GM19193 (cell line): ENCODE data around the gene LRTM2.

Experiments used
- POLR2A ChIP-seq: IDR thresholded peaks from 4 replicates; pipeline ENCODE4 v1.6.1; 2011; ENCODE audit not compliant: insufficient read depth, insufficient read length; ENCODE audit errors: extremely low read depth

Gene LRTM2

DNA sequence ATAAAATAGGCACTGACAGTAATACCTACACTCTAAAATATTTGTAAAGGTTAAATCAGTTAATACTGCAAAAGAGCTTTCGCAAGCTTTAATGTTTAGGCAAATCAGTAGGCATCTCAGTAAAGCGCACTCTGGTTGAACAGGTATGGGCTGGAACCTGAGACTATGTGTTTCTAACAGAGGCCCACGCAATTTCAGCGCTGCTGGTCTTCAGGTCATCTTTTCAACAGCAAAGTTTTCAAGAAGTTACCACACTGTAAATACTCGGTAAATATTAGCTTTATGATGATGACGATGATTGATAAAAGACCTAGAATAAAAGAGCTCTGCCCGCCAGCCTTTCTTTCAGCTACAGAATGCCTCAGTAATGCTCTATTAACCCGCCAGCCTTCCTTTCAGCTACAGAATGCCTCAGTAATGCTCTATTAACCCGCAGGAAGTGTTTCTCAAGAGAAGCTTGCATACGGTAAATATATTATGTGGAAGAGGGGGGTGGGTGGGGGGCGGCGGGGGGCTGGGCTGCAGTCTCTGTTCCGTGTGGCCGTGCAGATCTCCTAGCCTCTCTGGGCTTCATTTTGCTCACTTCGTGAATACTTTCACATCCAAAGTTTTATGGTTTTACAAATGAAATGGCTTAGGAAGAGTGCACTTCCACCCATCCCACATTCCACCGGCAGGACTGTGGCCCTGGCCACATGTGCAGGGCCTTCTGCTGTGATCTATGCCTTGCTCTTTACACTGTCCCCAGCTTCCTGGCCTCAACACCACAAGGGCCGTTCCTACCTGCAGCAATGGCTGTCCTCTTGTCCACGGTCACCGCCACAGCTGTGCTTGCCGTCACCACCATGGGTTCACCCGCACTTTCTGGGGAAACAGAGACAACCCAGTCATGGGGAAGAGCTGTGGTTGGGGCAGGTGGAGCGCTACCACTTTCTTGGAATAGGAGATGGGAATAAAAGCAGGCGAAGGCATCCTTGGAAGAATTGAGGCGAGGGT lies 19.9 kb downstream of the LRTM2 start:
- no peak for TF ChIP-seq POLR2A

DNA sequence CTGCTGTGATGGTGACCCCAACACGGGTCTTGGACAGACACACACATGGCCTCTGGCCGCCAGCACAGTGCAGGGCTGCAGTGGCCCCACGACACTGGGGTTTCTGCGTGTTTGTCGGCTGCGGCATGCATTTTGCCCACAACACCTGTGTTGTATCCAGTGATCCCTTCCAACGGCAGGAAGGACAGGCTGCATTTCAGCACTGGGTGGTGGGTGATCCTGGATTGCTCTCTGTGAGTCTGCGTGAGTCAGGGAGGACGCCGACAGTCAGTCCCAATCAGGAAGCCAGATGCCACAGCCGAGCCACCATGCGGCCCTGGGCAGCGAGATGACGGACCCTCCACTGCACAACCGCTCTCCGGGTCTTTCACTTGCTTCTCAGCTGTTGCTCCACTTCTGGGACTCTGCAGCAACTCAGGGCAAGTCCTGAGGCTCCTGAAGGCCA lies 20.6 kb downstream of the LRTM2 start:
- TF ChIP-seq POLR2A: no peak

DNA sequence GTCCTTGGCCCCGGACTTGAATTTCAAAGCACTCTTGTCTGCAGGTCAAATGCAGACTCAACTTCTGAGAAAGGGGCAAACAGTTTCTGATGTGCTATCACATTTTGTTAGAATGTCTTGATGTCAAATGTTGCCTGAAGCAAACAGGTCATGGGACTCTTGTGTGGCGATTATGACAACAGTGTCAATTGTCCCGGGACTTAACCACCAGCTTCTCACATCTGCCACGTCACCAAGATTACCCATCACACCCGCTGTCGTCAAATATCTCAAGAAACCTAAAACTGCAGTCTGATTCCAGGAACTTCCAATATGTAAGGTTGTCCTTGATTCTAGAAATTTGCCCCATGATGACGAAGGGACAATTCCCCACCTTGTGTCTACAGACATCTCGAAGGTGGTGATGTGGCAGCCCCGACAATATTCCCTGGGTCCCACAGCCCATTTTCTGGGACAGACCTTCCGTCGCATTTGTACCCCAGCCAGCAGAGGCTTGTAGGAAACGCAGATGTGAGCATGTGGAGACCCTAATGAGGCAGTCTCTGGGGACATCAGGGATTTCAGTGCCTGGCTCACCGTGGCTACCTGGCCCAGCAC lies 21.3 kb downstream of the LRTM2 start:
- no peak for TF ChIP-seq POLR2A

DNA sequence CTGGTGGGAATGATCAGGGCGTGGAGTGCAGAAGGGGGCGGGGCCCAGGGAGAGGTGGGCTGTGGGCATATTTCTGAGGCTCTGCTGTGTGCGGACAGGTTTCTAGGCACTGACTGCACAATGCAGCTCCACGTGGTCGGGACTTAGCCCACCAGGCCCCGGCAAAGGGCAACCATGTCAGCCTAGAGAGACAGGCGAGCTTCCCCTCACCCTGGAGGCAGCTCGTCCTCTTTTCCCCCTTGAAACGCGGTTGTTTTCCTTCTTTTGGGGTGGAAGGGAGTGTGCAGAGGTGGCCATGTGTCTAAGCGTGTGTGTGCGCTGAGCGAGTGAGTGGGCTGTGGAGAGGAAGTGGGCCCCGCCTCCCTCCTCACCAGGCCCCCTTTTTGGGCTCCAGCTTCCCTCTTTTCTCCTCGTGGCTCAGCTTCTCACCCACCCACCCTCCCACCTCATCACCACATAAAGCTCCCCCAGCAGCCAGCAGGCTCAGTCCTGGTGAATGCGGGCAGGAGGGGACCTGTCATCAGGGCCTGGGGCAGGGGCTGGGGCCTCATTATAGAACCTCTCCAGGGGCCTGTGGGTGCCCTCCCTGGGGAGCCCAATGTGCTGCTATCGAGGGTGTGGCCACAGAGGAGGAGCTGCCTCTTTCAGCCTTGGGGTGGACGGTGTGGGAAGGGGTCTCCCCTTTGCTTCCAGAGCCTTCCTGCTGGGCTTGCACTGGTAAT lies 22.0 kb downstream of the LRTM2 start:
- no peak for TF ChIP-seq POLR2A

DNA sequence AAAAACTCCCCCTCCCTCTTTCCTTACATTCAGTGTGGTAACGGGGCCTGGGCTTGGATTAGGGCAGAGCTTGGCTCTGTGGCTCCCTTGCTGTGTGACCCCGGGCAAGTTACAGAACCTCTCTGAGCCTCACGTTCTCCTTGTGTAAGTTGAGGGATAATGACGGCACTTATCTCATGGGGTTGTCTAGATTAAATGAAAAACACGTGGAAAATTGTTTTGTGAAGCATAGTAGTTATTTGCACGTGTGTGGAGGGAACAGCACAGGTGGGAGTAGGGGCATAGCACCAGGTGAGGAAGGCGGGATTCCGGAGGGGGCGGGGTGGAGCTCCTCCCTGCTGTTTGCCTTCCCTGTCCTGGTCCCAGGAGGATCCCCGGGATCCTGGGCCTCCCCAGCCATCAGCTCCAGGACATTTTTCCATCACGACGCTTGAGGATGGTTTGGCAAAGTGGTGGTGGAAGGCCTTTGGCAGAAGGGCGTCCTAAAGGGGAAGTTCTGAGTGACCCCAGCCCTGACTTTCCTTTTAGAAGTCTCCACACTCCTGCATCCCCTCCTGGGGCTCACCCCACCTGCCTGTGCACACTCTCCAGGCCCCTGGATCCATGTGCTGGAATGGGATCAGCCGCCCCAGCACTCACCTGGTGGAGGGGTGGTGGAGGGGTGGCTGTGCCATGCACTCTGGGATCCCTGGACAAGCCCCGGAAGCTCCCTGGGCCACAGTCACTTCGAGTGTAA lies 22.7 kb downstream of the LRTM2 start:
- no peak for TF ChIP-seq POLR2A

DNA sequence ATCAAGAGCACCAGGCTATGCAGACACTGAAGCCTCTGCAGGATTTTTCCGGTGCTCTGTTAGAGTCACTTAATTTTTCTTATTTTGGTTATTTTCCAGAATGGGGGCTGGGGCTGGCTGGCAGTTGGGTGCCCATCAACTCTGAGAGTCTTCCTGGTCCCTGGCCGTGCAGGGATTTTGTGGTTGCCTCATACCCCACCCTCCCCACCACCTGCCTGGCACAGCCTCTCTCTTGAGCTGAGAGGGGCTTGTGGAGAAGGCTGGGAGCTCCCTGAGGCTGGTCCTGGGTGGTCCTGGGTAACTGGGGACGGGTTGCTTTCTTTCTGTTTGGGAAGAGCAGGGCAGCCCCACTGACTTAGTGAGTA lies 23.3 kb downstream of the LRTM2 start:
- TF ChIP-seq POLR2A: no peak

DNA sequence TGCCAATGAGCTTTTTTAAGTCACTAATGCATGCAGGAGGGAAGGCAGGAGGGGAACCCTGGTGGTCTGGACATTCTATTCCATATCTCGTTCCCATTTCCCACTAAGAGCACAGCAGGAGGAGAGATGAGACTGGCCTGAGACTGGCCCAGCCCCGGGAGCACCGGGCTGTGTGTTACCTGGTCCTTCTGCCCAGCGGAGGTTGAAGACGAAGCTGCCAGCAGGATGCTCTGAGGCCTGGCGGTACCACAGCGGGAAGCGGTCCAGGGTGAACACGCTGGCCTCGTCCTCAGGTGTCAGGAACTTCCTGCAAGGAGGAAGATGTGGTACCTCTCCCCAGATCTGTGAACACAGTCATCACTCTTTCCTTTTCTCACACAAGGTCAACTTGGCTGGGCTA lies 23.9 kb downstream of the LRTM2 start:
- no peak for TF ChIP-seq POLR2A

DNA sequence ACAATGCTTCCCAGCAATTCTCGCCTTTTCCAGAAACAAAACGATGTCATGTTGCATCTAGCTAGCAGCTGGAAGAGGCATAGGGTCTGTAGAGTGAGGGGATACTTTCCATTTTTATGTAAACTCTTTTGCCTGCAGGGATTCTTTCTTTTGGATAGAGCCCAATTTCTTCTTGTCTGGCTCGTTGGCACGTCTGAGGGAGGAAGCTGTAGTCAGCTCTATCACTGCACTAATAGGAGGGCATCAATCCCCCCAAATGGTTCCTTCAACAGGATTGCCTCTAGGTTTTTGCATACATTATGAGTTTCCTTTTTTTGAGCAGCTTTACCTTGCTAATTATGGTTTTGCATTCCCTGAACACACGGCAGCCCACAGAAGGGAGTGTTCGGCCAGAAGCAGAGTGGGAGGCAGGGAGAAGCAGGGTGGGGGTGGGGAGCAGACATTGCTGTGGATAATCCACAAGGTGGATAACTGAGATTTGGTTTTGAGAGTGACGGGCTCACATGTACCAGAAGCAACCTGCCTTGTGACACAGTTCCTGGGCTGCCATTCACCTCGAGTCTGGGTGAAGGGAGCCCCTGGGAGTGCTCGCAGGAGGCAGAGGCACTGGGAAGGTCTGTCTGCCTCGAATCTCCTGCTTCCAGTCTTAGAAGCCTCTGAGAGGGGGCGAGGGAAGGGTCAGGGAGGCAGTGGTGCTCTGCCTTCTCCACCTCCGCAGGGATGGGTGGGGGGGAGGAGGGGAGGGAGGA lies 24.5 kb downstream of the LRTM2 start:
- no peak for TF ChIP-seq POLR2A

DNA sequence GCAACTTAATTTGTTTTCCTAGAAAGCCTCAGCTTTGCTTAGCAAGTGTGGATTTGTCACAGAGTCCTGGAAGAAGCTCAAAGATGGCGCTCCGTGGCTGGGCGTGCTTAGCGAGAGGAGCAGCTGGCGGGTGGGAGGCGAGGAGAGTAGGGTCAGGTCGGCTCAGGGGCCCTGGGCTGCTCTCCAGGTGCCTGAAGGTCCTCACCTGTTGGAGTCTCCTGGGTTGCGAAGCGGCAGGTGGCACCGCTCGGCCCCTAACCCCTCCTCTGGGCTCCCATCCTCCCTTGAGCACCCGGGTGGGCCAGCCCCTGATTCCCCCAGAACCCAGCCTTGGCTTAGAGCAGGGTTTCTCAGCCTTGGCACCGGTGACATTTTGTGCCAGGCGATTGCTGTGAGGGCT lies 25.1 kb downstream of the LRTM2 start:
- TF ChIP-seq POLR2A: no peak

DNA sequence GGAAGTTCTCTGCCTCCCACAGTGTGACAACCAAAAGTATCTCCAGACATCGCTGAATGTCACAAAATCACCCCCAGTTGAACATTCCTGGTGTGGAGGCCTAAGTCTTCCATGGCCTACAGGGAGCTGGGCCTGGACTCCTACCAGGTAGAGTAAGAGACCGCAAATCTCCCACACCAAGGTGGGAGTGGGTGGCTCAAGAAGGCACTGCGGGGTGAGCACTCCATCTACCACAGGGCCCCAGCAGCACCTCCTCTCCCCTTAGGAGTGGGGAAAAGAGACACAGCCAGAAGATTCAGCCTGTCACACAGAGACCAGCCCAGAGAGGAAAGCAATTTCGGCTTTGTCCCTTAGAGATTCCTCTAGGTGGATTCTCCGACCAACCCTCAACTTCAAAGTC lies 25.5 kb downstream of the LRTM2 start:
- TF ChIP-seq POLR2A: no peak

DNA sequence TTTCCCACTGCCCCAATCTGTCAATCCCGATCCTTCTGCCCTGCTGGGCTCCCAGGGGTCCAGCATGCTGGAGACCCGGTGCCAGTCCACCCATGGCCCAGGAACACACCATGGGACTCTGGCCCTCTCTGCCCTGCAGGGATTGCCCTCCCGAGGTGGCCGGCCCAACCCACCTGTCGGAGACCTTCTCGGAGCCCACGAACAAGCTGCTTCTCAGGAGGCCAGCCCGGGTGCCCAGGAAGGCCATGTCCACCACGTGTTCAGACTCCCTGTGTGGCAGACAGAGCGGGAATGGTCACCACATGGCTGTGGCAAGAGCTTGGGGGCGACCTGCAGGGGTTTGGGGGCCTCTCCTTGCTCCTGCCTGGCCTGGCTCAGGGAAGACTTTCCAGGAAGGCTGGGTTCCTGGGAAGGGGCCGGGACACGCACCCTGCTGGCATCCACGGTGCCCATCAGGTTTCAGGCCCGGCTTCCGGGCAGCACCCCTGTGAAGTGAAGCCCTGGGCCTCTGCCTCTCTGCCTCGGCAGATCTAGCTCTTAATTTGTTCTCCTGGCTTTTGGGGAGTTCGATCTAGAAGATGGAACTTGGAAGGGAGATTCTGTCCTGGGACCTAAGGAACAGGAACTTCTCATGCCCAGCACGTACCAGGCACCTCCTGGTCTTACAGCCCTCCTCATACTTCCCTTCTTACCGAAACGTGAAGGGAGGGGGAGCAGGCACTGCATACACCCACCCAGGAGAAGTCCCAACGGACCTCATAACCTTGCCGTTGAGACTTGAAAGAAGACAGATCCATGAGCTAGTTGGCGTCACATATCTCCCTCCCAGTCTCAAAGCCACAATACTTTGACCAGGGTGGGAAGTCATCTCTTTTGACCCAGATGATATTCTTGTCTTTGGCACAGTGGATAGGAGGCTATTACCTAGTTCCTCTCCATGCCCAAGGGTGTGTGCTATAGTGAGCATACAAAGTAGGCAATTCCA lies 26.3 kb downstream of the LRTM2 start:
- TF ChIP-seq POLR2A: no peak

DNA sequence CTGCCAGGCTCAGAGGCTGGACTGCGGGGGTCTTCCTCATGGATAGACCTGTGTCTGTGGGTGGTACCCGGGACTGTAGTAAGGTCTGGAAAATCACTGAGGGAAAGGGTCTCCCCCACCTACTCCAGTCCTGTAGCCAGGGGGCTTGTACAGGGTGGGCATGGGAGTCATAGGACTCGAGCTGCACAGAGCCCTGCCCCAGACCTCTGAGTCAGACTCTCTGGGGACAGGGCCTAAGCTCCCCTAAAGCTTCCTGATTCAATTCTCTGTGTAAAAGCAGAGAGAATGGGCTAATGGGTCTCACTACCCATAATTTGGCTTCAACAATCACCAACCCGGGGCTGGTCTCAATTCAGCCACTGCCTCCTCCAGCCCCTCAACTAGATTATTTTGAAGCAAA lies 27.0 kb downstream of the LRTM2 start:
- TF ChIP-seq POLR2A: no peak

DNA sequence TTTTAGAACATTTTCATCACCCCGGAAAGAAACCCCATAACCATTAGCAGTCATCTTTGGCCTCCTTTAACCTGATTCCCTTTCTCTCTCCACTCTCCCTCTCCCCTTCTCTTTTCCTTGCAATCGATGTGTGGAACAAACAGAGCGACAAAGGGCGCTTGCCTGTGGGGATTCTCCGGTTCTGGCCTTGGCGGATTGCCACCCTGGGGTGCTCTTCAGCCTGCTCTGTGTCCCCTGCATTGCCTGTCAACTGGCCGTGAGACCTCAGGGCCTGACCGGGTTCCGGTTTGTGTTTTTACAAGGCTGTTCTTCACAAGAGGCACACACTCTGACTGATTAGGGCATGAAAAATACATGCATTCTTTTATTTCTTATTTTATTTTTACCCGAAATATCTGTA lies 27.8 kb downstream of the LRTM2 start:
- no peak for TF ChIP-seq POLR2A
